Ishikawa (cell line): Measurements from ENCODE around the gene MRTFA.

ENCODE experiments used
- CEBPB ChIP-seq: IDR thresholded peaks from 2 replicates; pipeline ENCODE4 v1.6.1; 2012
- CREB1 ChIP-seq: IDR thresholded peaks from 2 replicates; pipeline ENCODE4 v1.6.1; 2012; ENCODE audit warnings: low read depth
- EGR1 ChIP-seq: IDR thresholded peaks from 2 replicates; pipeline ENCODE4 v1.6.1; 2012
- EP300 ChIP-seq: IDR thresholded peaks from 2 replicates; pipeline ENCODE4 v1.6.1; 2012; ENCODE audit warnings: borderline replicate concordance
- FOXM1 ChIP-seq: IDR thresholded peaks from 2 replicates; pipeline ENCODE4 v1.6.1; 2012; ENCODE audit warnings: low read depth, borderline replicate concordance
- NFIC ChIP-seq: IDR thresholded peaks from 2 replicates; pipeline ENCODE4 v1.6.1; 2012
- RAD21 ChIP-seq: IDR thresholded peaks from 2 replicates; pipeline ENCODE4 v1.6.1; 2012; ENCODE audit warnings: low read depth
- TAF1 ChIP-seq: IDR thresholded peaks from 2 replicates; pipeline ENCODE4 v1.6.1; 2012; ENCODE audit warnings: low read depth, mild to moderate bottlenecking
- TCF12 ChIP-seq: IDR thresholded peaks from 2 replicates; pipeline ENCODE4 v1.6.1; 2012; ENCODE audit warnings: low read depth
- TEAD4 ChIP-seq: IDR thresholded peaks from 2 replicates; pipeline ENCODE4 v1.6.1; 2012
- YY1 ChIP-seq: IDR thresholded peaks from 2 replicates; pipeline ENCODE4 v1.6.1; 2012; ENCODE audit warnings: low read depth
- ZBTB7A ChIP-seq: IDR thresholded peaks from 2 replicates; pipeline ENCODE4 v1.6.1; 2012; ENCODE audit warnings: low read depth
- TF ChIP-seq, protein P1 (sequence below): IDR thresholded peaks from 2 replicates; pipeline ENCODE4 v1.6.1; 2012; ENCODE audit warnings: low read depth, mild to moderate bottlenecking
- TF ChIP-seq, protein P2 (sequence below): IDR thresholded peaks from 2 replicates; pipeline ENCODE4 v1.6.1; 2012
- TF ChIP-seq, protein P3 (sequence below): IDR thresholded peaks from 2 replicates; pipeline ENCODE4 v1.6.1; 2012

Gene MRTFA

DNA sequence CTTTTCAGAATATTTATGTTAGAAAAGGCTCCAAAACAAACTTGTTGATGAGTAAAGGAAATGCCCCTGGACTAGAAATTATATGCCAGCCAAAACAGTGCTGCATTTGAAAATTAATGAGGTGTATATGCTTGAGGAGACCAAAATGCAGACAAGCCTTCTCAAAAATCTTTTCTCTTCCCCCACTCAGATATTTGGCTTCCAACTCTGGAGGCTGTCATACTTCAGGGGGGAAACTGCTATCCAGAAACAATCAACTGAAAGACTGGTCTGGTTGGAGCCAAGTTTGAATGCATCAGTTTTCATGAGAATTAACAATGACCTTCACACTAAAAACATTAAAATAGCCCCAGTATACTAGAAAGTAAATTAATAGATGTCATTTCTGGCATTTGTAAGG, 167.9 kb downstream of the MRTFA start:
- TF ChIP-seq CREB1 (no peak), TAF1 (no peak), TEAD4 (no peak), CEBPB (no peak), ZBTB7A (no peak), YY1 (no peak), RAD21 (no peak)
- TF ChIP-seq, protein P1, sequence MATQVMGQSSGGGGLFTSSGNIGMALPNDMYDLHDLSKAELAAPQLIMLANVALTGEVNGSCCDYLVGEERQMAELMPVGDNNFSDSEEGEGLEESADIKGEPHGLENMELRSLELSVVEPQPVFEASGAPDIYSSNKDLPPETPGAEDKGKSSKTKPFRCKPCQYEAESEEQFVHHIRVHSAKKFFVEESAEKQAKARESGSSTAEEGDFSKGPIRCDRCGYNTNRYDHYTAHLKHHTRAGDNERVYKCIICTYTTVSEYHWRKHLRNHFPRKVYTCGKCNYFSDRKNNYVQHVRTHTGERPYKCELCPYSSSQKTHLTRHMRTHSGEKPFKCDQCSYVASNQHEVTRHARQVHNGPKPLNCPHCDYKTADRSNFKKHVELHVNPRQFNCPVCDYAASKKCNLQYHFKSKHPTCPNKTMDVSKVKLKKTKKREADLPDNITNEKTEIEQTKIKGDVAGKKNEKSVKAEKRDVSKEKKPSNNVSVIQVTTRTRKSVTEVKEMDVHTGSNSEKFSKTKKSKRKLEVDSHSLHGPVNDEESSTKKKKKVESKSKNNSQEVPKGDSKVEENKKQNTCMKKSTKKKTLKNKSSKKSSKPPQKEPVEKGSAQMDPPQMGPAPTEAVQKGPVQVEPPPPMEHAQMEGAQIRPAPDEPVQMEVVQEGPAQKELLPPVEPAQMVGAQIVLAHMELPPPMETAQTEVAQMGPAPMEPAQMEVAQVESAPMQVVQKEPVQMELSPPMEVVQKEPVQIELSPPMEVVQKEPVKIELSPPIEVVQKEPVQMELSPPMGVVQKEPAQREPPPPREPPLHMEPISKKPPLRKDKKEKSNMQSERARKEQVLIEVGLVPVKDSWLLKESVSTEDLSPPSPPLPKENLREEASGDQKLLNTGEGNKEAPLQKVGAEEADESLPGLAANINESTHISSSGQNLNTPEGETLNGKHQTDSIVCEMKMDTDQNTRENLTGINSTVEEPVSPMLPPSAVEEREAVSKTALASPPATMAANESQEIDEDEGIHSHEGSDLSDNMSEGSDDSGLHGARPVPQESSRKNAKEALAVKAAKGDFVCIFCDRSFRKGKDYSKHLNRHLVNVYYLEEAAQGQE: no peak
- TF ChIP-seq, protein P2, sequence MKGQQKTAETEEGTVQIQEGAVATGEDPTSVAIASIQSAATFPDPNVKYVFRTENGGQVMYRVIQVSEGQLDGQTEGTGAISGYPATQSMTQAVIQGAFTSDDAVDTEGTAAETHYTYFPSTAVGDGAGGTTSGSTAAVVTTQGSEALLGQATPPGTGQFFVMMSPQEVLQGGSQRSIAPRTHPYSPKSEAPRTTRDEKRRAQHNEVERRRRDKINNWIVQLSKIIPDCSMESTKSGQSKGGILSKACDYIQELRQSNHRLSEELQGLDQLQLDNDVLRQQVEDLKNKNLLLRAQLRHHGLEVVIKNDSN: no peak
- TF ChIP-seq, protein P3, sequence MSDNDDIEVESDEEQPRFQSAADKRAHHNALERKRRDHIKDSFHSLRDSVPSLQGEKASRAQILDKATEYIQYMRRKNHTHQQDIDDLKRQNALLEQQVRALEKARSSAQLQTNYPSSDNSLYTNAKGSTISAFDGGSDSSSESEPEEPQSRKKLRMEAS: no peak

DNA sequence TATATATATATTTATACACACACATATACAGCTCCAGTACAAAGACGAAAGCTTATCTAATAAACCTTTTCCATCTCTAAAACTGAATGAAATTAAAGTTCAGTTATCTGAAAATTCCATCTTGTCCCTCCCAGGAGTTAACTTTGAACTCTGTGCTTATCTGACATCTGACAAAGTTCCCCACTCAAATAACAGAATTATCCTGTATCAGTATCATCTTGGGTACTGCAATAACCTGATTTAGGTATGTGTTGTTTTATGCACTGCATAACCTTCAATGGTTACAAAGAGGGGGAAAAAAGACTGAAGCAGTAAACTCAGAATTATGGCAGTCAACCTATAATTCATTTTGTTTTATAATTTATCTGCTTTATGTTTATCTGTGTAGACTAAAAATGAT, 169.5 kb downstream of the MRTFA start:
- TF ChIP-seq TAF1: no peak
- TF ChIP-seq CEBPB: no peak
- no peak for TF ChIP-seq EGR1
- no peak for TF ChIP-seq RAD21
- TF ChIP-seq NFIC: no peak
- TF ChIP-seq ZBTB7A: no peak
- no peak for TF ChIP-seq CREB1
- TF ChIP-seq, protein P1: no peak
- no peak for TF ChIP-seq YY1
- TF ChIP-seq, protein P3: no peak
- no peak for TF ChIP-seq TCF12
- no peak for TF ChIP-seq TEAD4
- no peak for TF ChIP-seq EP300
- no peak for TF ChIP-seq FOXM1
- TF ChIP-seq, protein P2: no peak

DNA sequence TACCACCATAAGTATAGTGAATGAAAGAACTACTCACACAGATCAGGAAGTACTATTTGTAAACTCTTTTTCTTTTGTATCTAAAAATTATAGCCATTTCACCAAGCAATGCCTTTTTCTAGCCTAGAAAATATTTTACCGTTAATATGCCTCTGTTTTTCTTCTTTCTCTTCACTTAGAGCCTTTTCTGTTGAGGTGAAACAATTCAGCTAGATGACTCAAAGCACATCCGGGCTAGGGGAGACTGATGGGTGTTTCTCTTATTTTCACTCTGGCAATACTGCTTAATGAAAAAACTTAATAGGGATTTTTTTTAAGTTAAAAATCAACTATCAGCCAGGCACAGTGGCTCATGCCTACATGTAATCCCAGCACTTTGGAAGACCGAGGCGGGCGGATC, 172.8 kb downstream of the MRTFA start:
- TF ChIP-seq EP300 (no peak), YY1 (no peak), TEAD4 (no peak), NFIC (no peak)
- TF ChIP-seq, protein P3: no peak

DNA sequence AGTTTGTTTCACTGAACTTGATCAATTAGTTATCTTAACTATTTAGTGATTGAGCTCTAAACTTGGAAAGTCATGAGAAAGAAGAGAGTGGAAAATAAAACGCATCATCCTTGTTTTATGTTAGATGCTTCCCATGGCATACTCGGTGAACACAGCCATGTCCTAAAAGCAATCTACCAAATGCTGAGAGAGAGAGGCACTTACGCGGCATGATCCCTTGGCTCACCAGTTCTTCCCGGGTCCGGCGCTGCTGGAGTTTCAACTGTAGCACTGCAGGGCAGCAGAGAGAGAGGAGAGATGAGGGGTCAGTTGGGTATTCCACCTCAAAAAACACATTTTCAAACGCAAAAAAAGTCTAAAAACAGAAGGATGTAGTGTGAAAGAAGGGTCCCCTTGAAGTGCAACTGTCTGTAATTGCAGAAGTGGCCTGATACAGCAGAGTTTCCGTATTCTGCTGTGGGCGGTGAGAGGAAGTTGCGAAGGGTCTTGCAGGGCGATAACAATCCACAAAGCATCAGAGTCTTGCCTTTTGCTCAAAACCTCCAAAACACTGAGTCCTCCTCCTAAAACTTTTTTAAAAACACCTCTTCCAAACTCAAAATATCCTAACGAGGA, 173.4 kb downstream of the MRTFA start:
- no peak for TF ChIP-seq TAF1
- no peak for TF ChIP-seq RAD21
- no peak for TF ChIP-seq NFIC
- no peak for TF ChIP-seq EP300
- TF ChIP-seq, protein P1: no peak
- TF ChIP-seq EGR1: no peak
- TF ChIP-seq, protein P2: no peak
- TF ChIP-seq YY1: no peak
